HepG2 (cell line): ENCODE results near the gene HEXD. TPM values are rescaled to one million over a fixed set of nuclear protein-coding genes. Genes with fewer than 3 reads are reported as not detected.
A peak's percentile ranks its signal among the peaks of the same experiment; 100 is the strongest.

Experiments used
- ASH2L ChIP-seq: fragments of 300-600, 200-600 bp; sonication (generic); IDR thresholded peaks from 2 replicates; pipeline ENCODE4 v1.7.0; 2017; ENCODE audit warnings: low read depth, mild to moderate bottlenecking, moderate library complexity, mixed read lengths, low read length; ENCODE audit not compliant: insufficient read length
- ATF6 ChIP-seq: sonication (generic); formaldehyde crosslinking; conservative IDR thresholded peaks from 2 replicates; pipeline ENCODE4 v1.4.0; 2020; ENCODE audit warnings: missing genetic modification reagents
- GPBP1L1 ChIP-seq: sonication (generic); formaldehyde crosslinking; IDR thresholded peaks from 2 replicates; pipeline ENCODE4 v1.5.0; 2020; ENCODE audit warnings: mild to moderate bottlenecking, missing genetic modification reagents
- IRF2 ChIP-seq: IDR thresholded peaks from 2 replicates; pipeline ENCODE4 v1.6.1; 2018; ENCODE audit warnings: missing genetic modification reagents, missing compliant biosample characterization
- MAF1 ChIP-seq: sonication (generic); formaldehyde crosslinking; IDR thresholded peaks from 2 replicates; pipeline ENCODE4 v1.5.0; 2020; ENCODE audit warnings: missing genetic modification reagents, borderline replicate concordance
- RNF219 ChIP-seq: sonication (generic); formaldehyde crosslinking; IDR thresholded peaks from 2 replicates; pipeline ENCODE4 v1.5.0; 2020; ENCODE audit warnings: mild to moderate bottlenecking, missing genetic modification reagents
- RORA ChIP-seq: sonication (generic); formaldehyde crosslinking; IDR thresholded peaks from 2 replicates; pipeline ENCODE4 v1.5.0; 2020; ENCODE audit warnings: mild to moderate bottlenecking, missing genetic modification reagents, moderate library complexity
- SIX1 ChIP-seq: sonication (generic); formaldehyde crosslinking; IDR thresholded peaks from 2 replicates; pipeline ENCODE4 v1.4.0; 2020; ENCODE audit warnings: missing genetic modification reagents, borderline replicate concordance
- SNAI1 ChIP-seq: sonication (generic); formaldehyde crosslinking; IDR thresholded peaks from 2 replicates; pipeline ENCODE4 v1.5.0; 2020; ENCODE audit warnings: mild to moderate bottlenecking, missing genetic modification reagents, borderline replicate concordance
- TOE1 ChIP-seq: sonication (generic); formaldehyde crosslinking; IDR thresholded peaks from 2 replicates; pipeline ENCODE4 v1.4.0; 2020; ENCODE audit warnings: mild to moderate bottlenecking, missing genetic modification reagents
- ZFY ChIP-seq: sonication (generic); formaldehyde crosslinking; IDR thresholded peaks from 2 replicates; pipeline ENCODE4 v1.4.0; 2020; ENCODE audit warnings: missing genetic modification reagents
- ZNF17 ChIP-seq: sonication (generic); formaldehyde crosslinking; IDR thresholded peaks from 2 replicates; pipeline ENCODE4 v1.5.0; 2020; ENCODE audit warnings: mild to moderate bottlenecking, missing genetic modification reagents
- polyA plus RNA-seq, 8 experiments: library from polyadenylated mRNA; depleted of rRNA in 3 of 8; stranded (reverse) in 7 of 8; unstranded in 1 of 8; fragments of >200 nt; fragmentation: Illumina TruSeq in 4 of 8; extraction: Trizol in 4 of 8; gene quantifications; 2 replicates each; pipeline versions ENCODE4 v1.2.1 to v1.2.3, GENCODE V29; 2011 to 2016; ENCODE audit warnings: low read depth in 4 of 8, missing spikeins in 1 of 8, mixed read lengths in 1 of 8; ENCODE audit not compliant: insufficient read depth in 1 of 8
- total RNA-seq, 5 experiments: library from RNA; depleted of rRNA; stranded (reverse); fragments of >200 nt; fragmentation: Illumina TruSeq; extraction: Trizol; gene quantifications; 2 replicates each; pipeline ENCODE4 v1.2.3, GENCODE V29; 2016; ENCODE audit warnings: low read depth in 1 of 5
- TF ChIP-seq, protein P1 (sequence below): sonication (generic); formaldehyde crosslinking; IDR thresholded peaks from 2 replicates; pipeline ENCODE4 v1.5.0; 2020; ENCODE audit warnings: missing genetic modification reagents
- TF ChIP-seq, protein P2 (sequence below): sonication (generic); formaldehyde crosslinking; IDR thresholded peaks from 2 replicates; pipeline ENCODE4 v1.5.0; 2020; ENCODE audit warnings: missing genetic modification reagents, mild to moderate bottlenecking, borderline replicate concordance
- TF ChIP-seq, protein P3 (sequence below): sonication (generic); formaldehyde crosslinking; IDR thresholded peaks from 2 replicates; pipeline ENCODE4 v1.5.1; 2020; ENCODE audit warnings: mild to moderate bottlenecking, moderate library complexity, missing genetic modification reagents
- TF ChIP-seq, protein P4 (sequence below): sonication (generic); formaldehyde crosslinking; IDR thresholded peaks from 2 replicates; pipeline ENCODE4 v1.4.0; 2020; ENCODE audit warnings: mild to moderate bottlenecking, low read depth, missing genetic modification reagents

Gene HEXD
- total and polyA plus RNA-seq, 2 of the 13 experiments (the other 11 are each of a cell fraction or from before 2014, with no cell fraction given) = 22.3 to 41.8 TPM

GRCh38 chr17:82458179-82458884, 40.2 kb downstream of the HEXD start, which contains the start of gene NARF (continued):
- TF ChIP-seq, protein P1, sequence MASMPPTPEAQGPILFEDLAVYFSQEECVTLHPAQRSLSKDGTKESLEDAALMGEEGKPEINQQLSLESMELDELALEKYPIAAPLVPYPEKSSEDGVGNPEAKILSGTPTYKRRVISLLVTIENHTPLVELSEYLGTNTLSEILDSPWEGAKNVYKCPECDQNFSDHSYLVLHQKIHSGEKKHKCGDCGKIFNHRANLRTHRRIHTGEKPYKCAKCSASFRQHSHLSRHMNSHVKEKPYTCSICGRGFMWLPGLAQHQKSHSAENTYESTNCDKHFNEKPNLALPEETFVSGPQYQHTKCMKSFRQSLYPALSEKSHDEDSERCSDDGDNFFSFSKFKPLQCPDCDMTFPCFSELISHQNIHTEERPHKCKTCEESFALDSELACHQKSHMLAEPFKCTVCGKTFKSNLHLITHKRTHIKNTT (CRISPR knock-in tag) = no peak
- TF ChIP-seq IRF2 (CRISPR knock-in tag) (peak; percentile 73), TOE1 (CRISPR knock-in tag) (peak; percentile 87; the same call in 1 of the 2 replicates), ASH2L (peak; percentile 96), MAF1 (CRISPR knock-in tag) (peak; percentile 43), RORA (CRISPR knock-in tag) (no peak; the same call in 1 of the 2 replicates), ATF6 (peak; percentile 90; the same call in 1 of the 2 replicates), SIX1 (CRISPR knock-in tag) (no peak), GPBP1L1 (CRISPR knock-in tag) (no peak), ZFY (CRISPR knock-in tag) (peak; percentile 92), ZNF17 (CRISPR knock-in tag) (no peak), SNAI1 (CRISPR knock-in tag) (no peak), RNF219 (CRISPR knock-in tag) (no peak)
- TF ChIP-seq, protein P2, sequence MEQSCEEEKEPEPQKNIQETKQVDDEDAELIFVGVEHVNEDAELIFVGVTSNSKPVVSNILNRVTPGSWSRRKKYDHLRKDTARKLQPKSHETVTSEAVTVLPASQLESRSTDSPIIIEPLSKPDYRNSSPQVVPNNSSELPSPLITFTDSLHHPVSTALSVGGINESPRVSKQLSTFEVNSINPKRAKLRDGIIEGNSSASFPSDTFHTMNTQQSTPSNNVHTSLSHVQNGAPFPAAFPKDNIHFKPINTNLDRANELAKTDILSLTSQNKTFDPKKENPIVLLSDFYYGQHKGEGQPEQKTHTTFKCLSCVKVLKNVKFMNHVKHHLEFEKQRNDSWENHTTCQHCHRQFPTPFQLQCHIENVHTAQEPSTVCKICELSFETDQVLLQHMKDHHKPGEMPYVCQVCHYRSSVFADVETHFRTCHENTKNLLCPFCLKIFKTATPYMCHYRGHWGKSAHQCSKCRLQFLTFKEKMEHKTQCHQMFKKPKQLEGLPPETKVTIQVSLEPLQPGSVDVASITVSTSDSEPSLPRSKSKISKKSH (CRISPR knock-in tag) = peak; percentile 97
- TF ChIP-seq, protein P3, sequence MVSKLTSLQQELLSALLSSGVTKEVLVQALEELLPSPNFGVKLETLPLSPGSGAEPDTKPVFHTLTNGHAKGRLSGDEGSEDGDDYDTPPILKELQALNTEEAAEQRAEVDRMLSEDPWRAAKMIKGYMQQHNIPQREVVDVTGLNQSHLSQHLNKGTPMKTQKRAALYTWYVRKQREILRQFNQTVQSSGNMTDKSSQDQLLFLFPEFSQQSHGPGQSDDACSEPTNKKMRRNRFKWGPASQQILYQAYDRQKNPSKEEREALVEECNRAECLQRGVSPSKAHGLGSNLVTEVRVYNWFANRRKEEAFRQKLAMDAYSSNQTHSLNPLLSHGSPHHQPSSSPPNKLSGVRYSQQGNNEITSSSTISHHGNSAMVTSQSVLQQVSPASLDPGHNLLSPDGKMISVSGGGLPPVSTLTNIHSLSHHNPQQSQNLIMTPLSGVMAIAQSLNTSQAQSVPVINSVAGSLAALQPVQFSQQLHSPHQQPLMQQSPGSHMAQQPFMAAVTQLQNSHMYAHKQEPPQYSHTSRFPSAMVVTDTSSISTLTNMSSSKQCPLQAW (CRISPR knock-in tag) = peak; percentile 85
- TF ChIP-seq, protein P4, sequence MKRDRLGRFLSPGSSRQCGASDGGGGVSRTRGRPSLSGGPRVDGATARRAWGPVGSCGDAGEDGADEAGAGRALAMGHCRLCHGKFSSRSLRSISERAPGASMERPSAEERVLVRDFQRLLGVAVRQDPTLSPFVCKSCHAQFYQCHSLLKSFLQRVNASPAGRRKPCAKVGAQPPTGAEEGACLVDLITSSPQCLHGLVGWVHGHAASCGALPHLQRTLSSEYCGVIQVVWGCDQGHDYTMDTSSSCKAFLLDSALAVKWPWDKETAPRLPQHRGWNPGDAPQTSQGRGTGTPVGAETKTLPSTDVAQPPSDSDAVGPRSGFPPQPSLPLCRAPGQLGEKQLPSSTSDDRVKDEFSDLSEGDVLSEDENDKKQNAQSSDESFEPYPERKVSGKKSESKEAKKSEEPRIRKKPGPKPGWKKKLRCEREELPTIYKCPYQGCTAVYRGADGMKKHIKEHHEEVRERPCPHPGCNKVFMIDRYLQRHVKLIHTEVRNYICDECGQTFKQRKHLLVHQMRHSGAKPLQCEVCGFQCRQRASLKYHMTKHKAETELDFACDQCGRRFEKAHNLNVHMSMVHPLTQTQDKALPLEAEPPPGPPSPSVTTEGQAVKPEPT (CRISPR knock-in tag) = 0 out of 2 replicates have a peak, but pooled peaks have one; percentile 73
